Sigmoid colon (tissue), 4 donors: ENCODE results near the gene JPH2.

Experiments used
- CTCF ChIP-seq, 4 experiments: fragments of 450-650 bp in 3 of 4; fragments of 200-600 bp in 1 of 4; IDR thresholded peaks; one replicate each; pipeline ENCODE4 v1.5.1; 2016 to 2019; ENCODE audit warnings: antibody characterized with exemption in 4 of 4, mild to moderate bottlenecking in 3 of 4, moderate library complexity in 2 of 4
- EP300 ChIP-seq, 4 donors: sonication (generic); formaldehyde crosslinking; IDR thresholded peaks; one replicate each; pipeline ENCODE4 v1.6.1; 2017; ENCODE audit warnings: antibody characterized with exemption in 4 of 4
- POLR2A ChIP-seq, 2 donors: fragments of 450-650 bp; IDR thresholded peaks; one replicate each; pipeline ENCODE4 v1.6.1; 2016; ENCODE audit warnings: antibody characterized with exemption in 2 of 2, mild to moderate bottlenecking in 2 of 2, moderate library complexity in 2 of 2
- POLR2AphosphoS5 ChIP-seq, 4 donors: sonication (generic); formaldehyde crosslinking; IDR thresholded peaks; one replicate each; pipeline ENCODE4 v1.6.1; 2017; ENCODE audit warnings: antibody characterized with exemption in 4 of 4

- no peak for TF ChIP-seq CTCF (IDR thresholded peaks at IDR 0.05)
- no peak for TF ChIP-seq POLR2A (IDR thresholded peaks at IDR 0.05)
- no peak for TF ChIP-seq POLR2AphosphoS5 (IDR thresholded peaks at IDR 0.05)
- no peak for TF ChIP-seq EP300 (IDR thresholded peaks at IDR 0.05)
Observed at GRCh38 chr20:44079291-44079690, 107.7 kb downstream of the JPH2 start.
